Stimulated activated CD4-positive, alpha-beta T cell treated with anti-CD3 and anti-CD28 coated beads, Interleukin-12 subunit alpha, Interleukin-12 subunit beta, amount 100 ng/mL, for 48 hours (primary cell): ENCODE measurements around the gene STAB2.

Source experiments
- DNase-seq, 3 donors: peaks; one replicate each; pipeline ENCODE4 v3.0.0-alpha.2; 2020; ENCODE audit warnings: low read depth in 2 of 3, low spot score in 1 of 3

The STAB2 gene

DNA sequence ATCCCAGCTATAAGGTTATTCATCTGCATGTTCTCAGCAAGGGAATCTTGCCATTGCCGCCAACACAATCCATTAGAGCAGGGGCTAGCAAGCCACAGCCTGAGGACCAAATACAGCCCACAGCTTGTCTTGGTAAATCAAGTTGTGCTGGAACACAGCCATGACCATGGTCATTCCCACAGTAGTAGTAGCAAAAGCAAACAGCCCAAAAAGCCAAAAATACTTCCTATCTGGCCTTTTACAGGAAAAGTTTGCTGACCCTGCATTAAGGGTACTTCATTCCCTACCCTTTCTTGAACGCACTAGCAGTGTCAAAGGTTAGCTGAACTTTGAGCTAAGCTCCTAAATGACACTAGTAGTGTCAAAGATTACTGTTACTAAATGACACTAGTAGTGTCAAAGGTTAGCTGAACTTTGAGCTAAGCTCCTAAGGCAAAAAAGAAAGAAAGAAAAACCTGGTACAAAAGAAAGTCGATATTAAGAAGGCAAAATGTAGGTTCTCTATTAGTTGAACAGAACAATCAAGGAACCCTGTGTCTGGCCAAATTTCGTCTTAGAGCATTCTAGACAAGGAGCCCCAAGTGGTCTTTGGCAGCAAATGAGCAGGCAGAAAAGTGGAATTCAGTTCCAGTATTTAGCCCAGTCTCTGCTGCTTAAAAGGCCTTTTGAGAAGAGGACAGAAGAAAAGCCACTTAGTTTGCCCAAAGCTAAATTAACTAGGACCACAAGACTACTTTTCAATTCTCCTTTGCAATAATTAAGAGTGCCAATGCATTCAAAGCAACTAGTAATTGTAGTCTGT, 186.2 kb downstream of the STAB2 start:
- DNase-seq = no peak

- DNase-seq = no peak
Measured at GRCh38 chr12:103774977-103775560, 188.0 kb downstream of the STAB2 start.

DNA sequence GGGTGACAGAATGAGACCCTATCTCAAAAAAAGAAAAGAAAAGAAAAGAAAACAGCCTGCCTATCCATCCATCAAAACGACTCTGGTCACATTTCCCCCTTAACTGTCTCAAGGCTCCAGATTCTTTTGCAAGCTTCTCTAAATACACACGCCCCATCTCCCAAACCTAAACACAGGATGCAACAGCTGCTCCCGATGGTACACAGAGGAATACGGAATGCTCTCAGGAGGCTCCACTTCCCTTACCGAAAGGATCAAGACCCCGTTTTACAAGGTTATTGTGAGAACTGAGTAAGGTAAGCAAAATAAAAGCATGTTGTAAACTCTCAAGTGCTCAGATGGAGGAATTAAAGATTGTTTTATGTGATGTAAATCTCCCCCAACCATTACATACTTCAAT, 191.7 kb downstream of the STAB2 start:
- no peak for DNase-seq

GRCh38 chr12:103779410-103780092, 192.5 kb downstream of the STAB2 start:
- no peak for DNase-seq

GRCh38 chr12:103780093-103780440, 193.0 kb downstream of the STAB2 start:
- no peak for DNase-seq

- no peak for DNase-seq
Measured at GRCh38 chr12:103780992-103781391, 193.9 kb downstream of the STAB2 start.

DNA sequence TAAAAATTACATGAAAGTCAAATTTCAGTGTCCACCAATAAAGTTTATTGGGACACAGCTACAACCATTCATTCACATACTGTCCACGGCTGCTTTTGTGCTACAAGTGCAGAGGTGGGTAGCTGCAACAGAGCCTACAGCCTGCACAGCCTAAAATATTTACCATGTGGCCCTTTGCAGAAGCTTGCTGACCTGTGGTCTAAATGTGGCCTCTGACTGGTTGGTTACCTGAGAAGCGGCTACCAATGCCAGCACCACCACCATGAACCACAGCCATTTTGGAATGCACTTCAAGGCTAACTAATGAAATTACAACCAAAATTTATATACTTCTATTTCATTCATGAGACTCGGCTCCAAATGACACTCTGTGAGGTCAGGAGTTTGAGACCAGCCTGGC, 195.3 kb downstream of the STAB2 start:
- DNase-seq = no peak

- DNase-seq = no peak
Measured at GRCh38 chr12:103783744-103784664, 196.9 kb downstream of the STAB2 start.

- no peak for DNase-seq
Measured at GRCh38 chr12:103785243-103786031, 198.4 kb downstream of the STAB2 start.

DNA sequence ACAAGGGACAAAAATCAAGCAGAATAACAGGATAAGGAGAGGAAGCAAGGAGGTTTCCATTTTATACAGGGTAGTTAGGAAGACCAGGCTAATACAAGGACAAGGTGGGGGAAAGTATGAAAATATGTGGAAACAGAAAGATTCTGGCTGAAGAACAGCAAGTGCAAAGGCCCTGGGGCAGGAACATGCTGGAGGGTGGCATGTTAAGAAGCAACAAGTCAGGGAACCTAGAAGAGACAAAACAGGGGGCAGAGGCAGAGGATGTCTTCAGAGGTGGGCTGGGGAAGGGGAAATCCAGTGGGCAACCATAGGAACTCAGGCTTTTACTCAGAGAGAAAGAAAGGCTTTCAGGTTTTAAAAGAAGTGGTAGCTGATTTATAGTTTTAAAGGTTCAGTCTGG, 199.1 kb downstream of the STAB2 start:
- no peak for DNase-seq

GRCh38 chr12:103791350-103791920, 204.4 kb downstream of the STAB2 start:
- DNase-seq = no peak

- no peak for DNase-seq
Measured at GRCh38 chr12:103793046-103793445, 206.0 kb downstream of the STAB2 start.

DNA sequence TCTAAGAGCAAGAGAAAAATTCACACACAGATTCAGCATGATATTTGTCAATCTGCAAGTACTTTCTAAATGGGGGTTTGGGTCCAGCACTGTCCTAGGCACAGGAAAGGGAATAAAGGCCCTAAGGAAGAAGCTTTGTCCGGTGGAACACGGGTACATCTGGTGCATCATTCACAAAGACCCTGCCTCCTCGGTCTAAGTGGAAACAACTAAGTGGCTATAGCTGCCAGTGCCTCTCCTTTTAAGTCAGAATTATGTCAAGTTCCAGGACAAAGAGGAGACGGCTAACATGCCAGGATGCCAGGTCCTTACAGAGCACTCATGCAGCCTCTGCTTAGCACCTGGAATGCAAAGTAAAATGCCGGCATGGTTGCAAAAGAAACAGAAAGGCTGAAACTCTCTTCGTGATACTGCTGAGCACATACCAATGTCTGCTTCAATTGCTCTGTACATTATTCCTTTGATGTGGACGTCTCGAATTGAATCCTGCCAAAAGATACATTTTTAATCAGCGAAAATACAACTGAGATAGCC, 206.5 kb downstream of the STAB2 start:
- DNase-seq = no peak

GRCh38 chr12:103794309-103795213, 207.5 kb downstream of the STAB2 start:
- DNase-seq = no peak

GRCh38 chr12:103798586-103798985, 211.5 kb downstream of the STAB2 start:
- no peak for DNase-seq

GRCh38 chr12:103799504-103799856, 212.4 kb downstream of the STAB2 start:
- DNase-seq = no peak

DNA sequence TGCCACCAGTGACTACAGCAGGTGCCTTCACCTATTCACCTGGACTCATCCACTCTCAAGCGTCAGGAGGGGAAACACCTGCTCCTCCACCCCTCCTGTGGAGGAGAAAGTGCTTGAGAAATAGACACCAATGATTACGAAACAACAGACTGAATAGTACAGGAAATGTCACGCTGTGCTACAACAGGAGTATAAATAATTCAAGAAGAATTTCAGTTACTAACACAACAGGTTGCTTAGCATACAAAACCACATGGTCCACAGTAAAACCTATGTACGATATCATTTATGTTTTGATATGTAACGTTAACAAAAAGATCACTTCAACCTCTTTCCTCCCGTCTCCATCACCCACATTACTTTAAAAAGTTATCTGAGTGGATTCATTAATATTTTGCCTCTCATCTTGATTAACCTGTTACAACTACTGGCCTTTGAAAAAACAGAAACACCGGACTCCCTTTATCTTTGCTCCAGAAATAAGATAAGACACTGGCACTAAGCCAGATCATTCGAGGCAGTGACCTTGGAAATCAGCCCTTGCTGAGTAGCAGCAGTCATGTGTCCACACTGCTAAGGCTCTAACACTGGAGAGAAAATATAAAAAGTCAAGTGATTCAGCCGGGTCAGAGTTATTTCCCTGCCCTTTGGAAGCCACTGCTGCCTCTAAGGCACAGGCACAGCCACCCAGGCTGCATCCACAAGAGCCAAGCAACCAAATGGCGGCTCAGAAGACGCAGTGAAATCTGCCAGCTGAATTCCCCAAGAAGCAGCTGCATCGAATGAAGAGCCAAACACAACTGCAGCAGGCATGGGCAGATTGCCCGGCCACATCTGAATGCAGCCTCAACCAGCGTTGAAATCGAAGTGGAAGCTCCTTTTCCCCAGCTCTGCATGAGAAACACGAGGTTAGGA, 213.0 kb downstream of the STAB2 start:
- DNase-seq = no peak
